ENCODE measurements around the gene PPP2R1B.

PPP2R1B gene

DNA sequence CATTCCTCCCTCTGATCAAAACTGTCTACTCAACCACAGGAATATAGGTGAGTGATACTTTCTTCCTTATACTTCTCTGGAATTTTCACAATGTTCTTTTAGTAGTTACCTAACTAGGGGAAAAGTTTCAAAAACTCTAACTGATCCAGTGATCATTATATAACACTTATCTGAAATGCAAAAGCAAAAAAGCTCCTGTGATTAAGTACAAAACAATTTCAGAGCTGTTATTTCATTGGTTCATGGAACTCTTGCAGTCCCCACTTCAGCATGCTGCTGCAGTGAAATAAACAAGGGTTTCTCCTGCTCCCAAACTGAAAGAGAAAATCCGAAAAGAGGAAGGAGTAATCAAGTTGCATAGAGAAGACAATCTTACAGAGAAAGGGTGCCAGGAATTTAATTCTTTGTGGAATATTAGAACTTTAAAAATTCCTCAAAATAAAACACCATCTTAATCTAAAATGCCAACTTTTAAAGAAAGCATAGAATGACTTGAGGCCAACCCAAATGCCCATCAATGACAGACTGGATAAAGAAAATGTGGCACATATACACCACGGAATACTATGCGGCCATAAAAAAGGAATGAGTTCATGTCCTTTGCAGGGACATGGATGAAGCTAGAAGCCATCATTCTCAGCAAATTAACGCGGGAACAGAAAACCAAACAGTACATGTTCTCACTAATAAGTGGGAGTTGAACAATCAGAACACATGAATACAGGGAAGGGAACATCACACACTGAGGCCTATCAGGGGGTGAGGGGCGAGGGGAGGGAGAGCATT lies 20.3 kb downstream of the PPP2R1B start:
- no peak for DNase-seq

GRCh38 chr11:111743700-111744099 lies 22.5 kb downstream of the PPP2R1B start:
- DNase-seq = no peak

DNA sequence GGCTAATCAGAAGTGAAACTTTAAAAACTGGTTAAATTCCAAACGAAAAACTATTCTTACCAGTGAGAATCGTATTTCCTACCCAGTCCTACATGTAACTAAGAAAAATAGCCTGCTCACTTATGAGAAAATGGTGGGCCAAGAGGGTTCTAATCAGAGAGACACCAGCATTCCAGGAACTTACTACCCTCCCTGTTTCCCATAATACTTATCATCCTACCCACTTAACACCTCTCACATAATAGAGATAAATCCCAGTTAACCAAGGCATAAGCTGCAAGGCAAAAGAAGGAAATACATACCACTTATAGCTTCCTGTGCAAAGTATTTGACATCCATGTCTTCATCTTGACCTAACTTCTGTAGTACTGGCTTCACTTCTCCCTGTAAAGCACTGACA lies 24.4 kb downstream of the PPP2R1B start:
- DNase-seq = no peak

- no peak for DNase-seq
Measured at GRCh38 chr11:111739299-111739698, 26.9 kb downstream of the PPP2R1B start.

- no peak for DNase-seq
Measured at GRCh38 chr11:111737444-111738210, 28.6 kb downstream of the PPP2R1B start.

DNA sequence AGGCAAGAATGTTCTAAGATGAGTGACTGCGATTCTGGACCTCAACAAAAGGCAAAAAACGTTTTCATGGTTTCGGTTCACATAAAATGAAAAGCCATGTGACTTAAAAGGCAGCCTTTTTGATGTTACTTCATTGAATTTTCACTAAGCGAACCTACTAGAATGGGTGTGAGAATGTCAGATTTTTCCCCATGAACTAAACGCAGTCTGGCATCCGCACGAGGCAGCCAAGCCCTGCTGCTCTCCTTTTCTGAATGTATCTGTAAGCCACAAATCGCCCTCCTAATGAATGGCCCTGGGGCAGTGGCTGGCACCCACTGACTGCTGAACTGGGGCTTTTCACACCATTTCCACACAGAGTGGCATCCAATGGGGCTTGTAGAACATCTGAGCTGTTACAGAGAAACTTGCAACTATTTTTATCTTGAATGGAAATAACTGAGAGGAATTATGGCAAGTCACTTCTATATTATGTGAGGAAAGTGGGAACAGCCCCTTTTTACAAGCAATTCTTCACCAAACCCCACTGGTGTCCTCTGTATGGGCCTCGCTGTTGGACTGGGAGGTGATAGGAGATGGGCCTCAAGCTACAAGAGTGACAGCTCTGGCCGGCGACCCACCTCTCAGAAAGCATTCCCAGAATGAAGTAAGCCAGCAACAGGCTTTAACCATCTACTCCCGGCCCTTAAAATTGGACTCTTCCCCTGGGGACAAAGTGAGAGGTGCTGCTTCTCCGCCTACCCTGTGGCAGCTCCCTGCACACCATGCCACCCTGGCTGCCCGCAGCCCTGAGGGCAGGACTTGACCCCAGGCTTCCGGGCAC lies 29.4 kb downstream of the PPP2R1B start:
- DNase-seq = no peak

DNA sequence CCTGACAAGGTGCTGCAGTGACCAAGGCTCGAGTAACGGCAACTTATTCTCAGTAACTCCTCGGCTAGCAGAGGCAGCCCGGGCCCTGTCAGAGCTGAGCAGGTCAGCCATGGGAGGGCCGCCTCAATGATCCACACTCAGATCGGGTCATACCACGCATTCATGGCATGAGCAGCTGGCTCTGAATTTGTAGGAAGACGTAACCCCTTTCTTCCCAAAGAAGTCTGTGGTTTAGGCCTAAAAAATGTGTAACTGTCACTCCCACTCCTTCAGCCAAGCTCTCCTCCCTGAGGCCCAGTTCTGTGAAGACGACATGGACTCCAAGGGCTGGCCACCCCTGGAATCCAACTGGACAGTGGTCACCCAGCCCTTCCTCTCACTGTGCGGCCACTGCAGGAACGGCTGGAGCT lies 30.0 kb downstream of the PPP2R1B start:
- DNase-seq = no peak

- DNase-seq = peak; percentile 47 to 70 (median 54)
Measured at GRCh38 chr11:111735262-111736116, 30.7 kb downstream of the PPP2R1B start.

GRCh38 chr11:111734954-111735261 lies 31.3 kb downstream of the PPP2R1B start:
- DNase-seq = no peak

DNA sequence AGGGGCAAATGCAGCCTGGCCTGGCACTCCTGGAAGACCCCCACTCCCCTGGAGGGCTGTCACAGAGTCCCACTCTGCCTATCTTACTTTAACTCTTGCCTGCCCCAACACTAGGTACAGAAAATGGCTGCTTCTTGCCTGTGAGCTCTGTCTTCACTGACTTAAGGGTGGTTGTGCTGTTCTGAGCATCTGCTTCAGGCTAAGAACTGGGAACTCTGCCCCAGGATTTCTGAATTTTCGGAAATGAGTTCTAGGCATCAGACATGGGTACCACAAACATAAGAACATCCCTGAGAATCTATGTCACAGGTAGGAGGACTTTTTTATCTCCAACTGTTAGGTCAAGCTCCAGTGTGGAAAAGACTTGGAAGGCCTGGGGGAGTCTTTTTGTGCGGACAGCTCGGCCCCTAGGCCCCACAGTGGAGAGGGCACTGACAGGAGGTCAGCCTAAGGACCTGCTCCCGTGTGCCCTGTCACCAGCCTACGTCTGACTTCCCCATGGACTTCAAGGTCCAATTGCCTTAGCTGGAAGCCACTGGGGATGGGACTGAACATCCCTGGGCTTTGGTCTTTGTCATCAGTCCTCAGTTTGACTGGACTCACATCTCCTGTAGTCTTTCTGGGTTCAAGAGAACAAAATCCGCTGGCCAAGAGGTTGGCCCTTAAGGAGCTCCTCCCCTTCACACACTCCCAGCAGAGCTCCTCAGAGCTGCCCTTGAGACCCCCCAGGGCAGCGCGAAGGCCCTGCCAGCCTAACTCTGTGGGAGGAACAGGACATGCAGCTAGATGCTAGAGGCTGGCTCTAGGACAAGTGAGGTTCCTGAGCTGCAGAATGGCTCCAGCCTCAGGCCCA lies 31.9 kb downstream of the PPP2R1B start:
- no peak for DNase-seq

- DNase-seq = no peak
Measured at GRCh38 chr11:111733611-111734088, 32.5 kb downstream of the PPP2R1B start.

DNA sequence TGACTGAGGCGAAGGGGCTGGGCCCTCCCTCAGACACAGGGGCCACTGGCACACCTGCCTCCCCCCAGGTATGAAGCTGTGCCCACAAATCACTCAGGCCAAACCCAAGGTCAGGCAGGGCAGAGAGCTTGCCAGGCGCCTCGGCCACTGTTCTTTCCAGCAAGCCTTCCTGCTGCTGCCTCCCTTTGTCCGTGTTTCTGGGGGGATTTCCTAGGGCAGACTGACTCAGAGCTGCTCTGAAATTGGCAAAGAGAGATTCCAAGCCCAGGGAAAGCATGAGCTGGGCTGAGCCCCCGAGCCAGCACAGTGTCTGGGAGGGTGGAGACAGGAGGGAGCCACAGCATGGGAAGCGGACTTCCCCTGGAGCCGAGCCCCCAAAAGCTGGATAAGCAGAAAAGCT lies 33.2 kb downstream of the PPP2R1B start:
- DNase-seq = peak; percentile 25 to 37 (median 26)

DNA sequence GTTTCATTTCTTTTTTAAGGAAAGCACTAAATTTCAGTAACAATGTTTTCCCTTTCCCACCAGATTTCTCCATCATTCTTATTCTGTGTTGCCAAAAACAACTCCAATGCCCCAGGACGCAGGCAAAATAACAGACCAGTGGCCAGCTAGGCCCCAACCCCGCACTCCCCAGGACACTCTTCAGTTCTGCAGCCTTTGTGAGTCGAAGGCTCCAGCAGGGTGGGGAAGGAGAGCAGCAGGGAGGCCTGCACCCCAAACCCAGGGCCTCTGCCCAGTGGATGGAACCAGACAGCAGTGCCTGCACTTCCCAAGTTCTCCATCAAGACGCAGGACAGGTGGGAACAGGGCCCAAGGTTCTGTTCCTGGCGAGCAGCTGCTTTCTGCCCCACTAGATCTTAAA lies 34.4 kb downstream of the PPP2R1B start:
- DNase-seq = no peak

- DNase-seq = no peak
Measured at GRCh38 chr11:111730871-111731591, 35.2 kb downstream of the PPP2R1B start.

DNA sequence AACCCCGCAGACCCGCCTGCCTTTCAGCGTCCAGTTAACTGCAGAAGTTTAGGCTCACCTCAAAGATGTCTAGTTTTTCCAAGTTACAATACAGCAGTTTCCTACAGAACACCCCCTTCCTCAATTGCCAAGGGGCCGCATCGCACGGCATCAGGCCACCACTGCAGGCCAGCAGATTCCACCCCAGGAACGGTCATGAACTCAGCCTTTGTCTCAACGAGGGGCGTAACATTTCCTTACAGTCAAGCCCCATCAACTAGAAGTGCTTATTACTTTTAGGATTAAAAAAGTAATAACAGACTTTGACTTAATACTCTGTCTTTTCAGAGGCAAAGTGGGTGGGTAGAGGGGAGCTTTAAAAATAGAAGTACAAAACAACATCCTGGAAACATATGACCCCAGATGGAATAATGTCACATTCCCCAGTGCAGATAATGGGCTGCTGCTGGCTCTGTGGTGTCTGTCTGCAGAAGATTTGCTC lies 36.3 kb downstream of the PPP2R1B start:
- no peak for DNase-seq

GRCh38 chr11:111729071-111729830 lies 36.9 kb downstream of the PPP2R1B start:
- DNase-seq = no peak

DNA sequence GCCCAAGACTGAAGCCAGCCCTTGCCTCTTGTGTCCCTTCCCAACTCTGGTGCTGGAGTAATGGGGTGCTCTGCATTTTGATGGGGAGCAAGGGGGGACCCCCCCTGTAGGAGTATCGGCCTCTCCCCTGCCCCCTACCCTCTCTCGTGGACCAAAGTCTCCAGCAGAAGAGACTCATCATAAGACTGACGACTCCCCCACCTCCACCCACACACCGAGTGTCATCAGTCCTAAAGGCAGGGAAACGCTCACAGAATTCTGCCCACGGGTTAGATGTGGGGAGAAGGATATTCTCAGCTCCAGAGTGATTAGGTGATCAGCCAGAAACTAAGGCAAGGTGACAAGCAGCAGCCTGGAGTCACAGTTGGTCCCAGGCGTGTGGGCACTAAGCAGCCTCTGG lies 38.8 kb downstream of the PPP2R1B start:
- DNase-seq = no peak

GRCh38 chr11:111726301-111726713 lies 39.9 kb downstream of the PPP2R1B start:
- no peak for DNase-seq

DNA sequence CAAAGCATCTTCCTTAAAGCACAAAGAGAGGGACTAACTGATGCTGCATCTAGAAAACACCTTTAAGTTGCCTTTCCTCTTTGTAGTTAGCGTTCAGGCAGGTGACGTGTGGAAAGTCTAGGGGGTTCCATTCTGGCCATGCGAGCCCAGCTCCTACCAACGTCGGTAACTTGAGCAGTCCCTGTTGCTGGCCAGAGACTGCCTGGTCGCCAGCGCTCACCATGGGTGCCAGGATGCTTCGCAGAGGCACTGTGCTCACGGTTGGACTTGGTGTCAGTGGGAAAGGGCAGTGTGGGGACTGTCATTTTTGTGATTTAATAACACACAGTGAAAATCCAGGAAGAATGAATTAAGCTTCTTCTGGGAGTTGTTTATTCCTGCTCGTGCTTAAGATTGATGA lies 40.6 kb downstream of the PPP2R1B start:
- no peak for DNase-seq

GRCh38 chr11:111724615-111725129 lies 41.5 kb downstream of the PPP2R1B start:
- DNase-seq = no peak
